IPS-18a (cell line): Measurements from ENCODE around the gene PRCC.
A peak's percentile ranks its signal among the peaks of the same experiment; 100 is the strongest.

Experiments used
- H3K27ac ChIP-seq: one replicate; pipeline ENCODE4 v1.5.1; 2013; ENCODE audit warnings: low read length
- H3K27me3 ChIP-seq: one replicate; pipeline ENCODE4 v1.6.1; 2013; ENCODE audit warnings: mild to moderate bottlenecking, low read length; ENCODE audit not compliant: control insufficient read depth, insufficient read depth
- H3K36me3 ChIP-seq: one replicate; pipeline ENCODE4 v1.6.1; 2013; ENCODE audit warnings: low read depth, low read length; ENCODE audit not compliant: control insufficient read depth
- H3K4me1 ChIP-seq: one replicate; pipeline ENCODE4 v1.6.1; 2013; ENCODE audit warnings: low read depth, low read length; ENCODE audit not compliant: control insufficient read depth
- H3K4me3 ChIP-seq: one replicate; pipeline ENCODE4 v1.5.1; 2013; ENCODE audit warnings: low read length
- H3K9ac ChIP-seq: one replicate; pipeline ENCODE4 v1.6.1; 2013; ENCODE audit warnings: mild to moderate bottlenecking, low read length, moderate library complexity
- H3K9me3 ChIP-seq: one replicate; pipeline ENCODE4 v1.6.1; 2013; ENCODE audit warnings: low read depth, low read length; ENCODE audit not compliant: control insufficient read depth

Gene PRCC

GRCh38 chr1:156738407-156738806 lies 28.9 kb upstream of the PRCC start:
- no peak overlapping the region for H3K9ac ChIP-seq
- H3K27ac ChIP-seq, result no peak overlapping the region
- no peak overlapping the region for H3K4me3 ChIP-seq
- H3K4me1 ChIP-seq, result peaks cover 14% of the 10 kb centered on the region
- H3K27me3 ChIP-seq, result no peaks in the 10 kb centered on the region
- H3K36me3 ChIP-seq, result peaks cover 17% of the 10 kb centered on the region
- H3K9me3 ChIP-seq, result no peaks in the 10 kb centered on the region

GRCh38 chr1:156738916-156739315 lies 28.4 kb upstream of the PRCC start:
- Histone ChIP-seq H3K36me3 (peaks cover 22% of the 10 kb centered on the region), H3K9me3 (no peaks in the 10 kb centered on the region), H3K27ac (no peak overlapping the region), H3K4me1 (peaks cover 14% of the 10 kb centered on the region), H3K4me3 (no peak overlapping the region), H3K27me3 (no peaks in the 10 kb centered on the region), H3K9ac (no peak overlapping the region)

GRCh38 chr1:156740237-156740740 lies 27.0 kb upstream of the PRCC start:
- H3K27me3 ChIP-seq, result no peaks in the 10 kb centered on the region
- peaks cover 26% of the 10 kb centered on the region for H3K36me3 ChIP-seq
- peak overlapping the region; percentile 93 for H3K4me3 ChIP-seq
- peak overlapping the region; percentile 88 for H3K9ac ChIP-seq
- peaks cover 15% of the 10 kb centered on the region for H3K4me1 ChIP-seq
- no peaks in the 10 kb centered on the region for H3K9me3 ChIP-seq
- H3K27ac ChIP-seq, result peak overlapping the region; percentile 72

- Histone ChIP-seq H3K9ac (peak within 1 kb of the TSS; percentile 88), H3K27ac (peak within 1 kb of the TSS; percentile 72), H3K27me3 (no peaks in the 10 kb centered on the region), H3K4me1 (peaks cover 21% of the 10 kb centered on the region), H3K9me3 (no peaks in the 10 kb centered on the region), H3K4me3 (peak within 1 kb of the TSS; percentile 93), H3K36me3 (peaks cover 26% of the 10 kb centered on the region)
These were observed 26.4 kb upstream of the PRCC start, which contains the start of gene MRPL24 for GRCh38 chr1:156740741-156741480. MRPL24 (minus strand) TSS chr1:156741088; CDS start chr1:156738704, 2,384 bp downstream.

GRCh38 chr1:156741481-156741983 lies 25.8 kb upstream of the PRCC start:
- Histone ChIP-seq H3K4me1 (peaks cover 26% of the 10 kb centered on the region), H3K9me3 (no peaks in the 10 kb centered on the region), H3K27me3 (no peaks in the 10 kb centered on the region), H3K9ac (peak overlapping the region; percentile 39), H3K36me3 (peaks cover 26% of the 10 kb centered on the region), H3K27ac (peak overlapping the region; percentile 69), H3K4me3 (peak overlapping the region; percentile 48)

- Histone ChIP-seq H3K4me3 (peak overlapping the region; percentile 48), H3K36me3 (peaks cover 26% of the 10 kb centered on the region), H3K27me3 (no peaks in the 10 kb centered on the region), H3K9ac (peak overlapping the region; percentile 39), H3K27ac (peak overlapping the region; percentile 69), H3K9me3 (no peaks in the 10 kb centered on the region), H3K4me1 (peaks cover 26% of the 10 kb centered on the region)
These were observed 25.3 kb upstream of the PRCC start for GRCh38 chr1:156742017-156742416.

- peaks cover 33% of the 10 kb centered on the region for H3K4me1 ChIP-seq
These were observed 24.5 kb upstream of the PRCC start for GRCh38 chr1:156742801-156743200.

GRCh38 chr1:156743367-156744302 lies 23.7 kb upstream of the PRCC start:
- Histone ChIP-seq H3K9me3 (no peaks in the 10 kb centered on the region), H3K36me3 (peaks cover 26% of the 10 kb centered on the region), H3K4me3 (no peak overlapping the region), H3K4me1 (peaks cover 41% of the 10 kb centered on the region), H3K27ac (no peak overlapping the region), H3K9ac (no peak overlapping the region), H3K27me3 (no peaks in the 10 kb centered on the region)

More at GRCh38 chr1:156742801-156743200, 24.5 kb upstream of the PRCC start:
- H3K36me3 ChIP-seq, result peaks cover 26% of the 10 kb centered on the region
- H3K9ac ChIP-seq, result no peak overlapping the region
- no peaks in the 10 kb centered on the region for H3K9me3 ChIP-seq
- H3K4me3 ChIP-seq, result no peak overlapping the region
- H3K27ac ChIP-seq, result no peak overlapping the region
- H3K27me3 ChIP-seq, result no peaks in the 10 kb centered on the region

GRCh38 chr1:156744344-156744743 lies 23.0 kb upstream of the PRCC start:
- Histone ChIP-seq H3K36me3 (peaks cover 26% of the 10 kb centered on the region), H3K9me3 (no peaks in the 10 kb centered on the region), H3K4me1 (peaks cover 48% of the 10 kb centered on the region), H3K9ac (no peak overlapping the region), H3K4me3 (no peak overlapping the region), H3K27ac (no peak overlapping the region), H3K27me3 (no peaks in the 10 kb centered on the region)

GRCh38 chr1:156744786-156745419 lies 22.4 kb upstream of the PRCC start:
- H3K9ac ChIP-seq, result no peak overlapping the region
- no peak overlapping the region for H3K4me3 ChIP-seq
- H3K9me3 ChIP-seq, result no peaks in the 10 kb centered on the region
- peaks cover 26% of the 10 kb centered on the region for H3K36me3 ChIP-seq
- peaks cover 53% of the 10 kb centered on the region for H3K4me1 ChIP-seq
- no peaks in the 10 kb centered on the region for H3K27me3 ChIP-seq
- H3K27ac ChIP-seq, result no peak overlapping the region

- no peaks in the 10 kb centered on the region for H3K27me3 ChIP-seq
- peaks cover 26% of the 10 kb centered on the region for H3K36me3 ChIP-seq
- H3K27ac ChIP-seq, result peak overlapping the region; percentile 100
These were observed 21.5 kb upstream of the PRCC start for GRCh38 chr1:156745881-156746280.

More at GRCh38 chr1:156745881-156746280, 21.5 kb upstream of the PRCC start:
- H3K9me3 ChIP-seq, result no peaks in the 10 kb centered on the region
- peak overlapping the region; percentile 85 for H3K4me3 ChIP-seq
- peak overlapping the region; percentile 100 for H3K9ac ChIP-seq
- H3K4me1 ChIP-seq, result peaks cover 52% of the 10 kb centered on the region
